SK-N-SH treated with all-trans-retinoic acid at 6 μM for 48 hours (cell line): ENCODE results near the gene TACR2.

Source experiments
- ESRRG ChIP-seq: fragments of 250-450 bp; sonication (Bioruptor Pico); IDR thresholded peaks from 2 replicates; pipeline ENCODE4 v1.6.1; 2021; ENCODE audit warnings: mild to moderate bottlenecking
- PATZ1 ChIP-seq: fragments of 250-450 bp; sonication (Bioruptor Pico); IDR thresholded peaks from 2 replicates; pipeline ENCODE4 v1.8.0; 2020; ENCODE audit warnings: mild to moderate bottlenecking, moderate library complexity, borderline replicate concordance
- PPARA ChIP-seq: fragments of 250-450 bp; sonication (Bioruptor Pico); IDR thresholded peaks from 2 replicates; pipeline ENCODE4 v1.5.0; 2020; ENCODE audit warnings: mild to moderate bottlenecking, borderline replicate concordance
- RARB ChIP-seq: fragments of 250-450 bp; sonication (Bioruptor Pico); IDR thresholded peaks from 2 replicates; pipeline ENCODE4 v1.8.0; 2021; ENCODE audit warnings: mild to moderate bottlenecking, moderate library complexity
- TCF4 ChIP-seq: fragments of 250-450 bp; sonication (Bioruptor Pico); IDR thresholded peaks from 2 replicates; pipeline ENCODE4 v1.8.0; 2021; ENCODE audit warnings: mild to moderate bottlenecking, moderate library complexity, borderline replicate concordance
- TOX ChIP-seq: fragments of 250-450 bp; sonication (Bioruptor Pico); IDR thresholded peaks from 2 replicates; pipeline ENCODE4 v1.8.0; 2021; ENCODE audit warnings: mild to moderate bottlenecking, moderate library complexity, borderline replicate concordance
- ZNF70 ChIP-seq: fragments of 450-650 bp; formaldehyde crosslinking; IDR thresholded peaks from 2 replicates; pipeline ENCODE4 v1.5.0; 2020; ENCODE audit warnings: mild to moderate bottlenecking, moderate library complexity

GRCh38 chr10:69456880-69457693, 40.4 kb upstream of the TACR2 start:
- TF ChIP-seq PATZ1 (no peak), PPARA (CRISPR knock-in tag) (no peak), RARB (CRISPR knock-in tag) (no peak), TCF4 (CRISPR knock-in tag) (no peak), ESRRG (CRISPR knock-in tag) (no peak), ZNF70 (no peak), TOX (no peak)
